Activated T-cell treated with anti-CD3 and anti-CD28 coated beads for 48 hours (primary cell): ENCODE results near the gene ARHGAP21.
"Not testable (repeated sequence)": the region's sequence is repeated elsewhere in the genome, so short reads cannot be mapped to it uniquely, and the experiment has no call there.

ENCODE experiments used
- DNase-seq: peaks from one replicate; pipeline ENCODE4 v3.0.0-alpha.2; 2020; ENCODE audit warnings: low read depth

The ARHGAP21 gene

DNA sequence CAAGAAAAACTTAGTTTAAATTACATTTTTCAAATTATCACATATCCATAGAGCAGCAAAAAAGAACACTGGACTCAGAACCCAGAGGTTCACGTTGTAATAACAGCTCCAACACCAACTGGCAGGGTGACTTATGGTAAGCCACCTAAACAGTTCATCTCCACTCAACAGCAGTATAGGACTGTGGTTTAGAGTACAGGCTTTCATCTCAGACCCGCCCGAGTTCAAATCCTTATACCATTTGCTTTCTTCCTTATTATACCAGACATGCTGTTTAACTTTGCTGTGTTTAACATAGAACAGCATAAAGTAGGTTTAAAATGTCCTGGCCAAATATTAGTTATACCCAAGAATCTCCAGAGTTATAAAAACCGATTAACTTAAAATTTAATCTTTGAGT, 97.9 kb downstream of the ARHGAP21 start:
- DNase-seq, result no peak

GRCh38 chr10:24623383-24623782, 100.3 kb downstream of the ARHGAP21 start:
- DNase-seq, result no peak

GRCh38 chr10:24622781-24623301, 100.8 kb downstream of the ARHGAP21 start:
- no peak for DNase-seq

GRCh38 chr10:24621035-24621795, 102.5 kb downstream of the ARHGAP21 start:
- not testable (repeated sequence) for DNase-seq

GRCh38 chr10:24619994-24620310, 103.7 kb downstream of the ARHGAP21 start:
- not testable (repeated sequence) for DNase-seq

DNA sequence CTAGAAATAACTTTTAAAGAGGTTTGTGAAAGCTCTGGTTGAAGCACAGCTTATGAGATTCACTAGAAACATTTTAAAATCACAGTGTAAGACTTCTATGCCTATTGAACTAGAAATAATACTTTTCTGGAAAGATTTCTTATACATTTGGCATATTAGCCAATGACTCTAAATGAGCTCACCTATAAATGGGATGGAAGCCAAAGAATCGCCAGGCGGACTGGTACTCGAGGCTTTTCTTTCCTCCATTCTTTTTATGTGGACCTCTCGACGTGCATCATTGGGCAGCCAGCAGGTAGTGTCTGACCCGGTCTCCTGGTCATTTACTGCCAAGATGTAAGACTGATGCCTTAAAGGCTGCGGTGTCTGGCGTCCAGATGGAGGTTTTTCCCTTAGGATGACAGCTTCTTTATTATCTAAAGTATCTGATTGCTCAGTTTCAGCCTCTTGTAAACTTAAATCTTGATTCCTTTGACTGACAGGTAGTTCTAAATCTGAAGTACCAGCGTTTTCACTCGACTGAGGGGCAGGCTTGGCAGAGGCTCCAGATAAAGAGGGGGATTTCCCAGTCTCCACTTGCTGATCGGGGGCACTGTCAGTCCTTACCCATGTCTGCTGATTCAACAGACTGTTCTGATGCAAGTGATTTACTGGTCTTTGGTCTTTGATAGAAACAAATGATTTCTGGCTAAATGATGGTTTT, 104.2 kb downstream of the ARHGAP21 start:
- DNase-seq, result not testable (repeated sequence)

- no peak for DNase-seq
These were observed 105.3 kb downstream of the ARHGAP21 start for GRCh38 chr10:24618401-24618800.

DNA sequence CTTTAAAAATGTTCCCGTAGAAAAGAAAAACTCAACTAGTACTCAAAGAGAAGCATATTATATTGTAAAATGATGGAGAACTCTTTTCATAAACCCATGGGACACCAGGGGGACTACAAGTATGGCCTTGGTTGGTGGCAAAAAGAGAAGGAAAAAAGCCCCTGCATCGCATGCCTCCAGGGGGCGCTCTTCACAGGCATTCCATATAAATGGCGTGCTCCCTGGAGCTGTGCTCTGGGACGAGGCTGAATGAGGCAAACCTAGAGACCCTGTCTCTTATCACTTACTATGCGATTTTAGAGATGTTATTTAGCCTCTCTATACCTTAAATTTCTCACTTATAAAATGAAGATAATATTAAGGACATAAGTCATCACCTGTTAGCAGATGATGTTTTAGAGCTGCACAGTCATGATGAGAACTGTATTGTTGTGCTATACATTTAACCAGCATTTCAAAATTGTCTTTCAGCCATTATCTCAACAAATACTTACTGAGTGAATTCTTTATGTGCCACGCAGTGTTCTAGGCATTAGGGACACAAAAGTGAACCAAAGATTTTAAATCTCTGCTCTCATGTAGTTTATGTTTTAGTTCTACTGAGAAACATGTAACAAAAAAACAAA, 105.8 kb downstream of the ARHGAP21 start:
- DNase-seq, result peak; percentile 32

GRCh38 chr10:24616536-24616935, 107.2 kb downstream of the ARHGAP21 start:
- DNase-seq, result no peak

DNA sequence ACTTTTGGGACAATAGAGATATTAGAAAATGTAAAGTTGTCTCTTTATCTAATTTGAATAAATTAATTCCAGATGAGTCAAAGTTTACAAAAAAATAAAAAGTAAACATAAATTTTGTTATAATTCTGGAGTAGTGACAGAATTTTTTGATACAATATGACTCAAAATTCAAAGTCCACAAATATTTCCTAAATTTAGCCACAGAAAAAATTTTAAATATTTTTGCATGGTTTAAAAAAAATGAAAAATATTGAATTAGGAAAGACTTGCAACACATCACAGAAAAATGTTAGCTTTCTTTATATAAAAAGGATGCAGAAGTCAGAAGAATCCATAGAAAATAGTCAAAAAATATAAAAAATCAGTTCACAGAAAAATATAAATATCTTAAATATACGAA, 117.7 kb downstream of the ARHGAP21 start:
- DNase-seq, result no peak

GRCh38 chr10:24605141-24605540, 118.5 kb downstream of the ARHGAP21 start:
- DNase-seq, result no peak

DNA sequence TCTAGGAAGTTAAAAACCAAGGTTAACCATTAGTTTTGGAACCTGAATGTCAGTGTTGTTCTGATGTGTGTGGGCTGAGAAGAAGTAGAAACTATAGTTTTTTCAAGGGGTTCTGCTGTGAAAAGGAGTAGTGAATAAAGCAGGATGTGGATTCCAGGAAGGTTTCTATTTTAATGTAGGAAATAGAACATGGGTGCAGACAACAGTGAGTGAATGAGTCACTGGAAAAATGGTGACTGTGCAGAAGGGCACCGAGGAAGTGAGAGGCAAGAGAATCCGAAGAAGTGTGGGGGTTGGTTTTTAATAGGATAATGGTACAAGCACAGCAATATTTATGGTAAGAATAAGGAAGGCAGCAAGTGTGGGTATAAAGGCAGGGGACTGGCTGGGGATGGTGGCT, 120.4 kb downstream of the ARHGAP21 start:
- DNase-seq, result no peak

DNA sequence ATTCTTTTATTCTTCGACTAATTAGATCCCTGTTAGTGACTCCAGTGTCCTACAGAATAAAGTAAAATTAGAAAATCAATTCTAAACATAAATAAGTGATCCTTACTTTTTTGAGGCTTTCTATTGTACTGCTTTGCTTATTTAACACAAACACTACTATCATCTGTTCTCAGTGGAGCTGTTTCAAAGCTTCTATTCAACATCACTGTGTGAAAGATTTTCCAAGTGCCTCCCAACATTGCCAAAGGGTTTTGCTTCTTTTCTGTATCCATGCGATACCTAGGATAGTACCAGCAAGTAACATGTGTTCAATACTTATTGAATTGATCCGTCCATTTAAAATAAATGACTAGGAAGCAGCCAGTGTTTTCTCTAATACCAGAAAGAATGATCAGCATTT, 125.7 kb downstream of the ARHGAP21 start:
- no peak for DNase-seq

GRCh38 chr10:24597426-24597825, 126.3 kb downstream of the ARHGAP21 start:
- DNase-seq, result no peak

DNA sequence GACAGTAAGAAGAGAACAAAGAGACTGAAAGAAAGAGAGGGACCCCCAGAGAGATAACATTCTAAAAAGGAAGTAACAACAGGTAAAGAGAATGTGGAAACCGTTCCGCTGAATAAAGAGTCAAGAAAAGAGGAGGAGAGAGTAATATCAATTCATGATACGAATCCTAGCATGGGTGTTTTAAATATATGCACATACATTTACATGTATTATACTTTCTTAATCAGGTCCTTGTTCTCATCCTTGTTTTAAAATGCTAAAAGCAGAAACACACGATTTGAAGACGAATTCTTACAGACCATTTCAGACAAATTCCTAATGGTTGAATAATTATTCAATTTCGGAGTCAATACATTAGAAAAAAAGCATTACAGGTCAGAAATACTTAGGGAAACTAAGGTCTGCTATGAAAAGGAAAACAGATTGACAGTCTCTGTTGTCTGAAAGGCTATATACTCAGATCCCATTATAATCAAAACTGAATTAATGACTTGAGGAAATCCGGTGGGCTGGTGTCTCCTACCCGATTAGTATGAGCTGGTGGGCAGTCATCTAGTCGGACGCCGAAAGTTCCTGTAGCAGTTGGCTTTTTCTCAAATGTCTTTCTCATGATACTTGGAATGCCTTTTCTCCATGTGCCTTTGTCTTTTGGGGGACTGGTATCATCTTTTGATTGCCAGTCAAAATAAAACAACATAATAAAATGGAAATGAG, 127.3 kb downstream of the ARHGAP21 start:
- DNase-seq, result no peak

GRCh38 chr10:24590697-24591457, 132.8 kb downstream of the ARHGAP21 start:
- no peak for DNase-seq

DNA sequence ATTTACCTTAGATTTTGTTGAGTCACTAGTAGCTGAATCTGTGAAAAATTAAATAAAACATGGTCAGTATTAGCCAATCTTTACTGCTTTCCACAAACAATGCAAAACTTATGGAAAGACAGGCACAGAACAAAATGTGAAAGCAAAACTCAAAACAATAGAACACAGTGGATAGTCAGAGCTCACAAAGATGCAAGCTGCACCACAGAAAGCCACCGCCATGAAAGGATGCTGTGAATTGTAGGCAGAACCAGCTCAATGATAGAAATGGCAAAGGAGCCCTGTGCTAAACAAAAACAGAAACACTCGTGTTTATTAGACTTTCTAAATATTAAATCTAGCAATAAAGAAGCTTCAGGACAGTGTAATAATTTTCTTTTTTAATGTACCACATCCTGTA, 134.4 kb downstream of the ARHGAP21 start:
- no peak for DNase-seq

DNA sequence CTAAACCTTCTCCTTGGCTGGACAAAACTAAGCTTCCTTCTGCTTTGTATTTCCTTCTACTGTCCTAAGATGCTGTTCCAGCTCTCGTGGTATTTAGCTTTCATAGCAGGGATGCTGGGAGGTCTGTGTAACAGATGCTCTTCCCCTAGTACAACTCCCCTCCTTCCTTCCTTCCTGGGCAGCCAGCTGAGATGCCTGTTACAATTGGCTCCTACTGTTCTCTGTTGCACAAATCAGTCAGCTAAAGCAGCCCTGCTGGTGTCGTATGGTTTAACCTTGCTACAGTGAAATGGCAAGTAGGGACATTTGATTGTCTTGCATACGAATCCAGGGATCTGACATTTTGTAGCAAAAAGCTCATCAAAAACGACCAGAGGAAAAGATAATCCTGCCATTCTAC, 143.8 kb downstream of the ARHGAP21 start:
- no peak for DNase-seq

DNA sequence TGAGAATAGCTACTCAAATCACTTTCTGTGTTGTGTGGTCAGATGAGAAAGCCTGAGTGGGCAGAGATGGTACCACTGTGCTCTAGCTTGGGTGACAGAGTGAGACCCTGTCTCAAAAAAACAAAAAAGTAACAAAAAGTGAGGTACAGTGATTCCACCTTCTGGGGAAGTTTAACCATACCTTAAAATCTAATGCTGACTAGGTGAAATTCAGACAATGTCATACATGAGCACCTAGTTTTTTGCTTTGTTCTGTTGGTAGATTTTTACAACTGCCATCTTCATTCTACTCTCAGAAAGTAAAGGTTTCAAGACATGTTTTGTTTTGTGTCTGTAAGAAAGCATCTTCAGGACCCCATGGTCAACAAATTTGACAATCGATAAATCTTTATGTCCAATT, 144.2 kb downstream of the ARHGAP21 start:
- DNase-seq, result no peak

GRCh38 chr10:24575481-24576002, 148.1 kb downstream of the ARHGAP21 start:
- no peak for DNase-seq

DNA sequence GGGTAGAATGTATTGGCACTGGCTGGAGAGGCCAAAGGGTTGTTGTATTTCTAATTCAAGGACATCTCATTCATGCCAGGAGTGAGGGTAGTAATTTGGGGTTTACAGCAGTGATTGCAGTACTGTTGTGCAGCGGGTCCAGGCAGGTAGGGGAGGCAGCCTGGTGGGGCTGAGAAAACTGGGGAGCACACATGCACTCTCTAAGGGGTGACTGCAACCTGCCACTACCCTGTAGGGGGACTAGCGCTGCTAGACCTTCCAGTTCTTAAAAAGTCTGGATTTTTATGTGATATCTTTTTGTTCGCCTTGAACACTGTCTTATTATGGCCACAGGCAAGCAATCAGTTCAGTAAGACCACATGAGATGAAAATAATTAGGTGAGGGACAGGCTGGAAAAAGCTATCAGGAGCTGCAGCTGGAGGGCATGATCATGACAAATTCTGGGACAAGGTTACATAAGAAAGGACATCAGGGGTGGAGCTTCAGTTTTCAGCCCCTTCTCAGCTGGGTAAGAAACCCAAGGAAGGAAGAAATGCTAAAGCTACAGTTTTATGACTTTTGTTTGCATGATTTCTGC, 149.0 kb downstream of the ARHGAP21 start:
- no peak for DNase-seq
